Measurements from ENCODE around the gene TGFA.

DNA sequence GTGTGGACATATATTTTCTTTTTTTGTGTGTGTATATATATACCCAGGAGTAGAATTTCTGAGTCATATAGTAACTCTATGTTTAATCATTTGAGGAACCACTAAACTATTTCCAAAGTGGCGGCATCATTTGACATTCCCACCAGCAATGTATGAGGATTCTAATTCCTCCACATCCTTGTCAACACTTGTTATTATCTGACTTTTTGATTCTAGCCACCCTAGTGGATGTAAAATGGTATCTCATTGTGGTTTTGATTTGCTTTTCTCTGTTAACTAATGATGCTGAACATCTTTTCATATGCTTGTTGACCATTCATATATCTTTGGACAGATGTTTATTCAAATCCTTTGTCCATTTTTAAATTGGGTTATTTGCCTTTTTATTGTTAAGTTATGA lies 120.3 kb downstream of the TGFA start:
- TF ChIP-seq POLR2A (IDR thresholded peaks at IDR 0.05) (no peak), CTCF (IDR thresholded peaks at IDR 0.05) (no peak), EP300 (IDR thresholded peaks at IDR 0.05; ENCODE audit: low read depth) (no peak), POLR2AphosphoS5 (IDR thresholded peaks at IDR 0.05) (no peak)

Measured in transverse colon (tissue), 4 donors.